ENCODE data around the gene EDA2R. TPM values are rescaled to one million over a fixed set of nuclear protein-coding genes. Genes with fewer than 3 reads are reported as not detected.

EDA2R gene
- total and polyA plus RNA-seq, 2 of the 8 experiments (the other 6 are each of a cell fraction or from before 2014, with no cell fraction given), result 5.0 to 7.0 TPM

GRCh38 chrX:66616944-66617343 is 21.9 kb downstream of the EDA2R start (continued):
- TF ChIP-seq, protein P1, sequence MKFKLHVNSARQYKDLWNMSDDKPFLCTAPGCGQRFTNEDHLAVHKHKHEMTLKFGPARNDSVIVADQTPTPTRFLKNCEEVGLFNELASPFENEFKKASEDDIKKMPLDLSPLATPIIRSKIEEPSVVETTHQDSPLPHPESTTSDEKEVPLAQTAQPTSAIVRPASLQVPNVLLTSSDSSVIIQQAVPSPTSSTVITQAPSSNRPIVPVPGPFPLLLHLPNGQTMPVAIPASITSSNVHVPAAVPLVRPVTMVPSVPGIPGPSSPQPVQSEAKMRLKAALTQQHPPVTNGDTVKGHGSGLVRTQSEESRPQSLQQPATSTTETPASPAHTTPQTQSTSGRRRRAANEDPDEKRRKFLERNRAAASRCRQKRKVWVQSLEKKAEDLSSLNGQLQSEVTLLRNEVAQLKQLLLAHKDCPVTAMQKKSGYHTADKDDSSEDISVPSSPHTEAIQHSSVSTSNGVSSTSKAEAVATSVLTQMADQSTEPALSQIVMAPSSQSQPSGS (IDR thresholded peaks at IDR 0.05; ENCODE audit: low read length), result no peak
- TF ChIP-seq POU5F1 (IDR thresholded peaks at IDR 0.05; ENCODE audit: low read depth, low read length), result no peak
- TF ChIP-seq BACH1 (IDR thresholded peaks at IDR 0.05; ENCODE audit: low read length), result no peak
- no peak for TF ChIP-seq CHD1 (IDR thresholded peaks at IDR 0.05; ENCODE audit: low read depth, low read length)
- TF ChIP-seq, protein P2, sequence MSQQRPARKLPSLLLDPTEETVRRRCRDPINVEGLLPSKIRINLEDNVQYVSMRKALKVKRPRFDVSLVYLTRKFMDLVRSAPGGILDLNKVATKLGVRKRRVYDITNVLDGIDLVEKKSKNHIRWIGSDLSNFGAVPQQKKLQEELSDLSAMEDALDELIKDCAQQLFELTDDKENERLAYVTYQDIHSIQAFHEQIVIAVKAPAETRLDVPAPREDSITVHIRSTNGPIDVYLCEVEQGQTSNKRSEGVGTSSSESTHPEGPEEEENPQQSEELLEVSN (IDR thresholded peaks at IDR 0.05), result no peak
- no peak for TF ChIP-seq GABPA (IDR thresholded peaks at IDR 0.05; ENCODE audit: borderline replicate concordance, insufficient read depth, low read length)

Measured in H1 (cell line).